Ovary (tissue), 3 donors: ENCODE results near the gene HABP4.

Experiments
- POLR2A ChIP-seq: fragments of 450-650 bp; IDR thresholded peaks from one replicate; pipeline ENCODE4 v1.6.1; 2017; ENCODE audit warnings: antibody characterized with exemption, mild to moderate bottlenecking, moderate library complexity
- TF ChIP-seq, protein P1 (sequence below), 3 donors: fragments of 450-650 bp in 2 of 3; fragments of 200-600 bp in 1 of 3; IDR thresholded peaks; one replicate each; pipeline versions ENCODE4 v1.5.1 to v1.8.0; 2016 to 2022; ENCODE audit warnings: antibody characterized with exemption in 3 of 3, mild to moderate bottlenecking in 1 of 3
- donor health status: DM: no; HTN: no; CAD: no.

DNA sequence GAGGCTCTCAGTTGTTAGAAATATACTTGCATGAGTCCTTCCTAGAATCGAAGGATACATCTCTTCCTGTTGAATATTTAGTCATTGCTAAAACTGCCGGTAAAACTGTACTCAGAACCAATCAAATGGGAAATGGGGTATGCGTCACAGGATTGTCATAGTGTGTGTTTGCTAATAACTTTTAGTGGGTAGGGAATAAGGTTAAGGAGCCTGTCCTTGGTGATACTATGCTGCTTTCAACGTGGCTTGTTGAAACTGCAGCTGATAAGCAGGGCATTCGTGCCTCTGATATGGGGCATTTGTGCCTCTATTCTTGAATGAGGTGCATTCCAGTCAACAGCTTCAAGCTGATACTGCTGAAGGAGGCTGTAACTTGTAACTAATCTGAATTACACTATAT, 26.6 kb downstream of the HABP4 start:
- TF ChIP-seq POLR2A: no peak
- TF ChIP-seq, protein P1, sequence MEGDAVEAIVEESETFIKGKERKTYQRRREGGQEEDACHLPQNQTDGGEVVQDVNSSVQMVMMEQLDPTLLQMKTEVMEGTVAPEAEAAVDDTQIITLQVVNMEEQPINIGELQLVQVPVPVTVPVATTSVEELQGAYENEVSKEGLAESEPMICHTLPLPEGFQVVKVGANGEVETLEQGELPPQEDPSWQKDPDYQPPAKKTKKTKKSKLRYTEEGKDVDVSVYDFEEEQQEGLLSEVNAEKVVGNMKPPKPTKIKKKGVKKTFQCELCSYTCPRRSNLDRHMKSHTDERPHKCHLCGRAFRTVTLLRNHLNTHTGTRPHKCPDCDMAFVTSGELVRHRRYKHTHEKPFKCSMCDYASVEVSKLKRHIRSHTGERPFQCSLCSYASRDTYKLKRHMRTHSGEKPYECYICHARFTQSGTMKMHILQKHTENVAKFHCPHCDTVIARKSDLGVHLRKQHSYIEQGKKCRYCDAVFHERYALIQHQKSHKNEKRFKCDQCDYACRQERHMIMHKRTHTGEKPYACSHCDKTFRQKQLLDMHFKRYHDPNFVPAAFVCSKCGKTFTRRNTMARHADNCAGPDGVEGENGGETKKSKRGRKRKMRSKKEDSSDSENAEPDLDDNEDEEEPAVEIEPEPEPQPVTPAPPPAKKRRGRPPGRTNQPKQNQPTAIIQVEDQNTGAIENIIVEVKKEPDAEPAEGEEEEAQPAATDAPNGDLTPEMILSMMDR (IDR thresholded peaks at IDR 0.05): no peak
